Fibroblast of lung (primary cell): ENCODE results near the gene HDAC4. TPM values are rescaled to one million over a fixed set of nuclear protein-coding genes. Genes with fewer than 3 reads are reported as not detected.

Experiments used
- DNase-seq, 2 donors: peaks; one replicate each; pipeline versions ENCODE4 v3.0.0 to v3.0.0-alpha.2; 2010; ENCODE audit warnings: low read depth in 2 of 2
- H2AFZ ChIP-seq: 2 replicates; pipeline ENCODE4 v1.5.1; 2012; ENCODE audit warnings: low read length, control low read depth, inconsistent platforms
- H3K27ac ChIP-seq: 2 replicates; pipeline ENCODE4 v1.5.1; 2011; ENCODE audit warnings: low read length, control low read depth; ENCODE audit not compliant: insufficient read depth
- H3K27me3 ChIP-seq: 2 replicates; pipeline ENCODE4 v1.5.1; 2011; ENCODE audit warnings: mild to moderate bottlenecking, low read length; ENCODE audit not compliant: control insufficient read depth, insufficient read depth
- H3K36me3 ChIP-seq: 2 replicates; pipeline ENCODE4 v1.5.1; 2011; ENCODE audit warnings: low read length; ENCODE audit not compliant: control insufficient read depth, insufficient read depth
- H3K4me1 ChIP-seq: 2 replicates; pipeline ENCODE4 v1.5.1; 2011; ENCODE audit warnings: low read length; ENCODE audit not compliant: control insufficient read depth, insufficient read depth; ENCODE audit errors: extremely low read depth
- H3K4me2 ChIP-seq: 2 replicates; pipeline ENCODE4 v1.5.1; 2011; ENCODE audit warnings: low read length, control low read depth; ENCODE audit not compliant: insufficient read depth; ENCODE audit errors: extremely low read depth
- H3K4me3 ChIP-seq, 4 experiments: fragments of 200-600 bp in 1 of 4; sonication (generic) in 1 of 4; replicated peaks in 1 of 4; 2 replicates each; pipeline ENCODE4 v1.5.1; 2011 to 2016; ENCODE audit warnings: low read length in 4 of 4, low read depth in 3 of 4, mild to moderate bottlenecking in 3 of 4, control low read depth in 2 of 4, inconsistent platforms in 1 of 4, mixed read lengths in 1 of 4; ENCODE audit not compliant: insufficient read depth in 1 of 4; ENCODE audit errors: control extremely low read depth in 1 of 4
- H3K79me2 ChIP-seq: 2 replicates; pipeline ENCODE4 v1.5.1; 2012; ENCODE audit warnings: mild to moderate bottlenecking, low read length, inconsistent platforms; ENCODE audit not compliant: control insufficient read depth, insufficient read depth
- H3K9ac ChIP-seq: 2 replicates; pipeline ENCODE4 v1.5.1; 2011; ENCODE audit warnings: mild to moderate bottlenecking, low read length, control low read depth; ENCODE audit not compliant: insufficient read depth
- H3K9me3 ChIP-seq: 2 replicates; pipeline ENCODE4 v1.5.1; 2012; ENCODE audit warnings: low read depth, low read length; ENCODE audit not compliant: control insufficient read depth, insufficient read depth
- H4K20me1 ChIP-seq: 2 replicates; pipeline ENCODE4 v1.5.1; 2011; ENCODE audit warnings: low read length; ENCODE audit not compliant: control insufficient read depth, insufficient read depth; ENCODE audit errors: extremely low read depth
- EZH2 ChIP-seq: IDR thresholded peaks from 2 replicates; pipeline ENCODE4 v1.5.1; 2012; ENCODE audit warnings: low read length, control low read depth, mild to moderate bottlenecking; ENCODE audit errors: missing control alignments
- polyA plus RNA-seq, 2 donors: library from polyadenylated mRNA; depleted of rRNA in 1 of 2; stranded (reverse) in 1 of 2; unstranded in 1 of 2; fragments of >200 nt; gene quantifications; 2 replicates each; pipeline ENCODE4 v1.2.1, GENCODE V29; 2011 to 2012; ENCODE audit warnings: missing spikeins in 1 of 2
- total RNA-seq: library from RNA; depleted of rRNA; stranded (reverse); fragments of >200 nt; gene quantifications from 2 replicates; pipeline ENCODE4 v1.2.1, GENCODE V29; 2014
- TF ChIP-seq, protein P1 (sequence below), 2 donors: IDR thresholded peaks in 1 of 2; conservative IDR thresholded peaks in 1 of 2; 1 replicate in 1 of 2; 2 replicates in 1 of 2; pipeline ENCODE4 v1.5.1; 2011 to 2012; ENCODE audit warnings: low read length in 2 of 2, control low read depth in 1 of 2, inconsistent platforms in 1 of 2, low read depth in 1 of 2, mild to moderate bottlenecking in 1 of 2

The HDAC4 gene
- total and polyA plus RNA-seq, 2 donors (not counting 1 experiment from before 2014, with no cell fraction given) = 7.4 to 19.8 TPM

DNA sequence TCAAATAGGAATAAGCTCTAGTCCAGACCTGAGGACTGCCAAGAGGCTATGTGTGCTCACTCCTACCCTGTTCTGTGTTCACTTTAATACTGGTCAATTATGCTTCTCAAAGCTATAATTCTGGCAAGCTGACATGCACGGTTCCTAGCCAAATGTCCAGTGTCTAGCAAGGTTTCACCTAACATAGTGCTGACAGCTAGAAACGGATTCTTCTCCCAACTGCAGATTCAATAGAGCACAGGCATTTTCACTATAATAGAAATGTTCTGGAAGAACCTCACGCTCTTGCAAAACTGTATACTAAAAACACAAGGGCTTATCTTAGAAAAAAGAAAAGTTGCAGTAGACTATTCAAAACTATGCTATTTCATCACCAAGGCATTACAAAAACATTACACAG is 45.1 kb downstream of the HDAC4 start:
- Histone ChIP-seq H3K4me3 (no peak overlapping the region), H3K27me3 (no peaks in the 10 kb centered on the region), H4K20me1 (no peaks in the 10 kb centered on the region), H2AFZ (no peak overlapping the region), H3K9me3 (no peaks in the 10 kb centered on the region), H3K9ac (no peak overlapping the region), H3K4me1 (no peaks in the 10 kb centered on the region), H3K79me2 (no peaks in the 10 kb centered on the region), H3K36me3 (no peaks in the 10 kb centered on the region), H3K4me2 (no peak overlapping the region), H3K27ac (no peak overlapping the region)
- TF ChIP-seq EZH2 = no peak
- TF ChIP-seq, protein P1, sequence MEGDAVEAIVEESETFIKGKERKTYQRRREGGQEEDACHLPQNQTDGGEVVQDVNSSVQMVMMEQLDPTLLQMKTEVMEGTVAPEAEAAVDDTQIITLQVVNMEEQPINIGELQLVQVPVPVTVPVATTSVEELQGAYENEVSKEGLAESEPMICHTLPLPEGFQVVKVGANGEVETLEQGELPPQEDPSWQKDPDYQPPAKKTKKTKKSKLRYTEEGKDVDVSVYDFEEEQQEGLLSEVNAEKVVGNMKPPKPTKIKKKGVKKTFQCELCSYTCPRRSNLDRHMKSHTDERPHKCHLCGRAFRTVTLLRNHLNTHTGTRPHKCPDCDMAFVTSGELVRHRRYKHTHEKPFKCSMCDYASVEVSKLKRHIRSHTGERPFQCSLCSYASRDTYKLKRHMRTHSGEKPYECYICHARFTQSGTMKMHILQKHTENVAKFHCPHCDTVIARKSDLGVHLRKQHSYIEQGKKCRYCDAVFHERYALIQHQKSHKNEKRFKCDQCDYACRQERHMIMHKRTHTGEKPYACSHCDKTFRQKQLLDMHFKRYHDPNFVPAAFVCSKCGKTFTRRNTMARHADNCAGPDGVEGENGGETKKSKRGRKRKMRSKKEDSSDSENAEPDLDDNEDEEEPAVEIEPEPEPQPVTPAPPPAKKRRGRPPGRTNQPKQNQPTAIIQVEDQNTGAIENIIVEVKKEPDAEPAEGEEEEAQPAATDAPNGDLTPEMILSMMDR (conservative IDR thresholded peaks at IDR 0.05 in 1 of 2, IDR thresholded peaks at IDR 0.05 in 1 of 2; ENCODE audit: low read depth in 1 of 2, low read length in 2 of 2) = no peak
- peak in 1 of 2 donors; percentile 66 for DNase-seq

DNA sequence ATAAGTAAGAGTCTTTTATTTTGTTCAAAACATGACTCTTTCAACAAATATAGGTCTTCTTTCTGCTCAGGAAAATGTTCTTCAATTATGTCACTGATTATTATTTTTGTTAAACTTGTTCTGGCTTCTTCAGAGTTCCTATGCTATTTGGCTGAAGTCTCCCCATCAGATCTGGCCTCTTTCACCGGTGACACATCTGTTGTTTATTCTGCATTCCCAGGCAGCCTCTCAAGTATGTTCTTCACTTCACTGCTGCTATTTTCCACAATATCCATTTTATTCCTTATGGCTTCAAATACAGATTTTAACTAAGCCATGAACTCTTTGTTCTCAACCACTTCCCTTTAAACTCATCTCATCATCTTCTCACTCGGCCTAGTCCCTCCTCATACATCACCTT is 45.7 kb downstream of the HDAC4 start:
- Histone ChIP-seq H3K4me1 (no peaks in the 10 kb centered on the region), H3K27ac (no peak overlapping the region), H3K36me3 (no peaks in the 10 kb centered on the region), H3K79me2 (no peaks in the 10 kb centered on the region), H3K9me3 (no peaks in the 10 kb centered on the region), H2AFZ (no peak overlapping the region), H3K27me3 (no peaks in the 10 kb centered on the region), H3K9ac (no peak overlapping the region), H3K4me3 (no peak overlapping the region), H4K20me1 (no peaks in the 10 kb centered on the region), H3K4me2 (no peak overlapping the region)
- no peak for TF ChIP-seq EZH2
- TF ChIP-seq, protein P1 (conservative IDR thresholded peaks at IDR 0.05 in 1 of 2, IDR thresholded peaks at IDR 0.05 in 1 of 2; ENCODE audit: low read depth in 1 of 2, low read length in 2 of 2) = no peak
- peak in 1 of 2 donors; percentile 41 for DNase-seq

DNA sequence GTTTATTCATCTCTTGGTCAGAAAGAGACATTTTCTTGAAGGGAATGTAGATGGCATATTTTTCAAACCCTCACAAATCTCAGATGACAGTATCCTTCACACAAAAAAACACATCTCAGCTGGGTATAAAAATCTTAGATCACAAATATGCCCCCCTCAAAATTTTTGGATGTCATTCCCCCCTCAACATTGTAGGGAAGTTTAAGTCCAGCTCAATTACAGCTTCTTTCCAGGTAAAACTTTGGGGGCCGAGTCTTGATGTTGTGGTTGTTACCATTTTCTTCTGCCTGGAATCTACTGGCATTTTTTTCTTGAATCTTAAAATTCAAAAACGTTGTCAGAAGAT is 46.1 kb downstream of the HDAC4 start:
- Histone ChIP-seq H3K27me3 (no peaks in the 10 kb centered on the region), H3K9ac (no peak overlapping the region), H3K4me1 (no peaks in the 10 kb centered on the region), H3K27ac (no peak overlapping the region), H3K4me3 (no peak overlapping the region), H2AFZ (no peak overlapping the region), H3K9me3 (no peaks in the 10 kb centered on the region), H3K79me2 (no peaks in the 10 kb centered on the region), H3K4me2 (no peak overlapping the region), H3K36me3 (no peaks in the 10 kb centered on the region), H4K20me1 (no peaks in the 10 kb centered on the region)
- TF ChIP-seq EZH2 = no peak
- TF ChIP-seq, protein P1 (conservative IDR thresholded peaks at IDR 0.05 in 1 of 2, IDR thresholded peaks at IDR 0.05 in 1 of 2; ENCODE audit: low read depth in 1 of 2, low read length in 2 of 2) = no peak
- DNase-seq = no peak
